ENCODE data around the gene P2RX2.

The P2RX2 gene

GRCh38 chr12:132618683-132619043, at the start of gene P2RX2:
P2RX2 (plus strand) TSS chr12:132618776; CDS start chr12:132618817, 41 bp downstream.
- no peak for DNase-seq (ENCODE audit: low read depth)

GRCh38 chr12:132568826-132569480, 49.6 kb upstream of the P2RX2 start:
- DNase-seq (ENCODE audit: low read depth), result no peak

- no peak for DNase-seq (ENCODE audit: low read depth)
Observed at GRCh38 chr12:132569856-132570480, 48.6 kb upstream of the P2RX2 start.

GRCh38 chr12:132570635-132571034, 47.9 kb upstream of the P2RX2 start:
- DNase-seq (ENCODE audit: low read depth), result no peak

- DNase-seq (ENCODE audit: low read depth), result no peak
Observed at GRCh38 chr12:132571051-132571450, 47.5 kb upstream of the P2RX2 start.

- DNase-seq (ENCODE audit: low read depth), result no peak
Observed at GRCh38 chr12:132571598-132571997, 47.0 kb upstream of the P2RX2 start.

GRCh38 chr12:132572106-132572505, 46.5 kb upstream of the P2RX2 start:
- no peak for DNase-seq (ENCODE audit: low read depth)

- DNase-seq (ENCODE audit: low read depth), result no peak
Observed at GRCh38 chr12:132572801-132573760, 45.5 kb upstream of the P2RX2 start.

- no peak for DNase-seq (ENCODE audit: low read depth)
Observed at GRCh38 chr12:132574271-132574996, 44.1 kb upstream of the P2RX2 start.

- DNase-seq (ENCODE audit: low read depth), result no peak
Observed at GRCh38 chr12:132575661-132576060, 42.9 kb upstream of the P2RX2 start.

- DNase-seq (ENCODE audit: low read depth), result no peak
Observed at GRCh38 chr12:132576701-132577100, 41.9 kb upstream of the P2RX2 start.

GRCh38 chr12:132577191-132577920, 41.2 kb upstream of the P2RX2 start:
- no peak for DNase-seq (ENCODE audit: low read depth)

- DNase-seq (ENCODE audit: low read depth), result no peak
Observed at GRCh38 chr12:132578118-132578517, 40.5 kb upstream of the P2RX2 start.

GRCh38 chr12:132578826-132579225, 39.8 kb upstream of the P2RX2 start:
- DNase-seq (ENCODE audit: low read depth), result no peak

GRCh38 chr12:132579744-132580143, 38.8 kb upstream of the P2RX2 start:
- no peak for DNase-seq (ENCODE audit: low read depth)

- no peak for DNase-seq (ENCODE audit: low read depth)
Observed at GRCh38 chr12:132580701-132581292, 37.8 kb upstream of the P2RX2 start.

GRCh38 chr12:132581348-132582057, 37.1 kb upstream of the P2RX2 start:
- no peak for DNase-seq (ENCODE audit: low read depth)

GRCh38 chr12:132582058-132582420, 36.5 kb upstream of the P2RX2 start:
- no peak for DNase-seq (ENCODE audit: low read depth)

GRCh38 chr12:132582582-132583410, 35.8 kb upstream of the P2RX2 start:
- DNase-seq (ENCODE audit: low read depth), result no peak

- DNase-seq (ENCODE audit: low read depth), result no peak
Observed at GRCh38 chr12:132583411-132583710, 35.2 kb upstream of the P2RX2 start.
